HepG2 (cell line): Measurements from ENCODE around the gene KCND3. TPM values are rescaled to one million over a fixed set of nuclear protein-coding genes. Genes with fewer than 3 reads are reported as not detected.

Experiments
- ATAC-seq: fragments of 200-7000 bp; cut with Tn5 transposase; 3 replicates; pipeline ENCODE4 v1.9.1; 2020; ENCODE audit warnings: mild to moderate bottlenecking, moderate library complexity
- BruUV-seq: library from RNA; stranded (reverse); fragments of 400-500 nt; replicated peaks from 2 replicates; lab custom pipeline; 2021; lab: Mats Ljungman, UMichigan
- CTCF ChIA-PET: fragments of 300-600 bp; formaldehyde crosslinking; extraction: SDS; loops from one replicate; lab custom pipeline; 2021; ENCODE audit warnings: low total read pairs, inconsistent platforms, low intra/inter-chr PET ratio; lab: Yijun Ruan, JAX
- POLR2A ChIA-PET: fragments of 350-600 bp; sonication (Branson Sonifier 250); formaldehyde crosslinking; loops from one replicate; lab custom pipeline; 2020; ENCODE audit warnings: antibody characterized with exemption, inconsistent platforms; lab: Yijun Ruan, JAX
- DNase-seq: peaks from one replicate; pipeline ENCODE4 v3.0.0-alpha.2; 2015; ENCODE audit warnings: low spot score
- FAIRE-seq: peaks from 3 replicates; lab custom pipeline; 2011; peaks lifted over from hg19 to GRCh38; lab: Jason Lieb, UNC
- H2AFZ ChIP-seq: one replicate; pipeline ENCODE4 v1.6.1; 2011; ENCODE audit warnings: low read length, inconsistent platforms
- H3K27ac ChIP-seq: fragments of 300-600 bp; 3 replicates; pipeline ENCODE4 v1.8.0; 2011; ENCODE audit warnings: mixed run types, mild to moderate bottlenecking, mixed read lengths, low read length, inconsistent platforms; ENCODE audit not compliant: insufficient read depth; ENCODE audit errors: extremely low read length
- H3K27me3 ChIP-seq, 2 experiments: fragments of 200-600 bp in 1 of 2; 2 replicates in 1 of 2; 3 replicates in 1 of 2; pipeline versions ENCODE4 v1.6.0 to v1.8.0; 2011; ENCODE audit warnings: low read length in 2 of 2, mild to moderate bottlenecking in 2 of 2, moderate library complexity in 2 of 2, inconsistent platforms in 1 of 2; ENCODE audit not compliant: insufficient read depth in 2 of 2, control insufficient read depth in 1 of 2
- H3K36me3 ChIP-seq, 2 experiments: fragments of 200-600 bp in 1 of 2; replicated peaks in 1 of 2; 2 replicates in 1 of 2; 3 replicates in 1 of 2; pipeline versions ENCODE4 v1.5.1 to v1.8.0; 2011; ENCODE audit warnings: low read length in 2 of 2, inconsistent platforms in 1 of 2; ENCODE audit not compliant: insufficient read depth in 2 of 2, control insufficient read depth in 1 of 2
- H3K4me1 ChIP-seq: 2 replicates; pipeline ENCODE4 v1.5.1; 2012; ENCODE audit warnings: low read length, inconsistent platforms; ENCODE audit not compliant: insufficient read depth
- H3K4me2 ChIP-seq: 2 replicates; pipeline ENCODE4 v1.6.0; 2011; ENCODE audit warnings: low read depth, low read length, inconsistent platforms
- H3K4me3 ChIP-seq, 3 experiments: fragments of 200-600 bp in 1 of 3; sonication (generic), shearing (Covaris generic) in 1 of 3; replicated peaks in 1 of 3; 2 replicates each; pipeline ENCODE4 v1.5.1; 2011 to 2016; ENCODE audit warnings: low read length in 3 of 3, inconsistent platforms in 2 of 3, low read depth in 2 of 3, mild to moderate bottlenecking in 2 of 3, control low read depth in 1 of 3, mixed read lengths in 1 of 3; ENCODE audit not compliant: insufficient read depth in 1 of 3
- H3K79me2 ChIP-seq: one replicate; pipeline ENCODE4 v1.6.1; 2011; ENCODE audit warnings: low read length, inconsistent platforms; ENCODE audit not compliant: insufficient read depth
- H3K9ac ChIP-seq: 2 replicates; pipeline ENCODE4 v1.6.0; 2011; ENCODE audit warnings: mild to moderate bottlenecking, low read depth, low read length, inconsistent platforms; ENCODE audit not compliant: insufficient read depth
- H3K9me3 ChIP-seq: 2 replicates; pipeline ENCODE4 v1.5.1; 2012; ENCODE audit warnings: mild to moderate bottlenecking, low read length
- H4K20me1 ChIP-seq: 2 replicates; pipeline ENCODE4 v1.6.0; 2011; ENCODE audit warnings: inconsistent platforms, mild to moderate bottlenecking, low read length, moderate library complexity; ENCODE audit not compliant: insufficient read depth
- ZNF446 ChIP-seq: sonication (generic); formaldehyde crosslinking; IDR thresholded peaks from 2 replicates; pipeline ENCODE4 v1.5.0; 2020; ENCODE audit warnings: mild to moderate bottlenecking, missing genetic modification reagents
- WGBS: methylation state at CpG from one replicate; pipeline ENCODE4 v1.1.6; 2017; ENCODE audit warnings: low lambda C conversion rate; 5-methylcytosine and 5-hydroxymethylcytosine counted together
- in situ Hi-C: cut with HindIII; loops from 2 replicates; pipeline ENCODE4 v1.10.0; 2017; ENCODE audit warnings: low pct_unique_long_range_greater_than_20kb; ENCODE audit not compliant: extremely low pct_ligation_motif_present
- intact Hi-C: fragments of 100-400 bp; cut with micrococcal nuclease; formaldehyde crosslinking; loops from one replicate; pipeline ENCODE4 v1.10.0; 2022; ENCODE audit not compliant: unreplicated experiment
- polyA plus RNA-seq, 8 experiments: library from polyadenylated mRNA; depleted of rRNA in 3 of 8; stranded (reverse) in 7 of 8; unstranded in 1 of 8; fragments of >200 nt; fragmentation: Illumina TruSeq in 4 of 8; extraction: Trizol in 4 of 8; gene quantifications; 2 replicates each; pipeline versions ENCODE4 v1.2.1 to v1.2.3, GENCODE V29; 2011 to 2016; ENCODE audit warnings: low read depth in 4 of 8, missing spikeins in 1 of 8, mixed read lengths in 1 of 8; ENCODE audit not compliant: insufficient read depth in 1 of 8
- total RNA-seq, 5 experiments: library from RNA; depleted of rRNA; stranded (reverse); fragments of >200 nt; fragmentation: Illumina TruSeq; extraction: Trizol; gene quantifications; 2 replicates each; pipeline ENCODE4 v1.2.3, GENCODE V29; 2016; ENCODE audit warnings: low read depth in 1 of 5
- TF ChIP-seq, protein P1 (sequence below): sonication (generic); formaldehyde crosslinking; IDR thresholded peaks from 2 replicates; pipeline ENCODE4 v1.4.0; 2020; ENCODE audit warnings: missing genetic modification reagents
- TF ChIP-seq, protein P2 (sequence below): sonication (generic); formaldehyde crosslinking; conservative IDR thresholded peaks from 2 replicates; pipeline ENCODE4 v1.4.0; 2020; ENCODE audit warnings: missing genetic modification reagents
- TF ChIP-seq, protein P3 (sequence below): sonication (generic); formaldehyde crosslinking; IDR thresholded peaks from 2 replicates; pipeline ENCODE4 v1.4.0; 2020; ENCODE audit warnings: missing genetic modification reagents; ENCODE audit errors: not compliant biosample characterization

KCND3 gene
- total and polyA plus RNA-seq, 2 of the 13 experiments (the other 11 are each of a cell fraction or from before 2014, with no cell fraction given), result 0.04 TPM; not detected in 1

DNA sequence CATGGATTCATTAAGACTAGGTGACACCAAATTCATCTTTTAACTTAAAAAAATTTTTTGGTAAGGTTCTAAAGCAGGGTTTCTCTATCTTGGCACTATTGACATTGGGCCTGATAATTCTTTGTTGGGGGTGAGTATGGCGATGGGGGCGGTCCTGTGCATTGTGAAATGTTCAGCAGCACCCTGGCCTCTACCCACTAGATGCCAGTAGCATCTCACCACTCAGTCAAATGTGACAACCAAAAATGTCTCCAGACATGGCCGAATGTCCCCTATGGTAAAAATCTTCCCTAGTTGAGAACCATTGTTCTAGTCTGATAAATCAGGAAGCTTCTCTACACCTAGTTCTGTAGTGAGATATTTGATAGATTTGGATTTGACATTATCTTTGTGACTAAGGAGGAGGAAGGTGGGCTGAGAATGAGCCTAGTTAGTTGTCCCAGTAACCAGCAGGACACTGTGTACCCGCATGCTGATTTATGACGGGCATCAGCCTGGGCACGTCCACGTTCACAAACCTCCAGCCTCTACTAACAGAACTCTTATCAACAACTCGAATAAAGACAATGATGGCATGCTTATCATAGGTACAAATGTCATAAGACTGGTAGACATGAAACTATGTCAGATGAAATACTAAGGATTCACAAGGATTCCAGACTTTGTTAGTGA, 104.6 kb downstream of the KCND3 start:
- Histone ChIP-seq H4K20me1 (no peaks in the 10 kb centered on the region), H3K36me3 (no peaks in the 10 kb centered on the region), H3K4me3 (no peak overlapping the region), H2AFZ (no peak overlapping the region), H3K79me2 (no peaks in the 10 kb centered on the region), H3K9me3 (no peaks in the 10 kb centered on the region), H3K4me2 (no peak overlapping the region), H3K4me1 (peaks cover 10% of the 10 kb centered on the region; the same call in 1 of the 2 replicates), H3K27ac (no peak overlapping the region), H3K27me3 (peaks cover 0 to 17% of the 10 kb centered on the region in 2 experiments; a peak in 3 of 5 replicates), H3K9ac (no peak overlapping the region)
- TF ChIP-seq, protein P1, sequence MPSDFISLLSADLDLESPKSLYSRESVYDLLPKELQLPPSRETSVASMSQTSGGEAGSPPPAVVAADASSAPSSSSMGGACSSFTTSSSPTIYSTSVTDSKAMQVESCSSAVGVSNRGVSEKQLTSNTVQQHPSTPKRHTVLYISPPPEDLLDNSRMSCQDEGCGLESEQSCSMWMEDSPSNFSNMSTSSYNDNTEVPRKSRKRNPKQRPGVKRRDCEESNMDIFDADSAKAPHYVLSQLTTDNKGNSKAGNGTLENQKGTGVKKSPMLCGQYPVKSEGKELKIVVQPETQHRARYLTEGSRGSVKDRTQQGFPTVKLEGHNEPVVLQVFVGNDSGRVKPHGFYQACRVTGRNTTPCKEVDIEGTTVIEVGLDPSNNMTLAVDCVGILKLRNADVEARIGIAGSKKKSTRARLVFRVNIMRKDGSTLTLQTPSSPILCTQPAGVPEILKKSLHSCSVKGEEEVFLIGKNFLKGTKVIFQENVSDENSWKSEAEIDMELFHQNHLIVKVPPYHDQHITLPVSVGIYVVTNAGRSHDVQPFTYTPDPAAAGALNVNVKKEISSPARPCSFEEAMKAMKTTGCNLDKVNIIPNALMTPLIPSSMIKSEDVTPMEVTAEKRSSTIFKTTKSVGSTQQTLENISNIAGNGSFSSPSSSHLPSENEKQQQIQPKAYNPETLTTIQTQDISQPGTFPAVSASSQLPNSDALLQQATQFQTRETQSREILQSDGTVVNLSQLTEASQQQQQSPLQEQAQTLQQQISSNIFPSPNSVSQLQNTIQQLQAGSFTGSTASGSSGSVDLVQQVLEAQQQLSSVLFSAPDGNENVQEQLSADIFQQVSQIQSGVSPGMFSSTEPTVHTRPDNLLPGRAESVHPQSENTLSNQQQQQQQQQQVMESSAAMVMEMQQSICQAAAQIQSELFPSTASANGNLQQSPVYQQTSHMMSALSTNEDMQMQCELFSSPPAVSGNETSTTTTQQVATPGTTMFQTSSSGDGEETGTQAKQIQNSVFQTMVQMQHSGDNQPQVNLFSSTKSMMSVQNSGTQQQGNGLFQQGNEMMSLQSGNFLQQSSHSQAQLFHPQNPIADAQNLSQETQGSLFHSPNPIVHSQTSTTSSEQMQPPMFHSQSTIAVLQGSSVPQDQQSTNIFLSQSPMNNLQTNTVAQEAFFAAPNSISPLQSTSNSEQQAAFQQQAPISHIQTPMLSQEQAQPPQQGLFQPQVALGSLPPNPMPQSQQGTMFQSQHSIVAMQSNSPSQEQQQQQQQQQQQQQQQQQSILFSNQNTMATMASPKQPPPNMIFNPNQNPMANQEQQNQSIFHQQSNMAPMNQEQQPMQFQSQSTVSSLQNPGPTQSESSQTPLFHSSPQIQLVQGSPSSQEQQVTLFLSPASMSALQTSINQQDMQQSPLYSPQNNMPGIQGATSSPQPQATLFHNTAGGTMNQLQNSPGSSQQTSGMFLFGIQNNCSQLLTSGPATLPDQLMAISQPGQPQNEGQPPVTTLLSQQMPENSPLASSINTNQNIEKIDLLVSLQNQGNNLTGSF, result no peak
- TF ChIP-seq ZNF446 (CRISPR knock-in tag), result no peak
- TF ChIP-seq, protein P2, sequence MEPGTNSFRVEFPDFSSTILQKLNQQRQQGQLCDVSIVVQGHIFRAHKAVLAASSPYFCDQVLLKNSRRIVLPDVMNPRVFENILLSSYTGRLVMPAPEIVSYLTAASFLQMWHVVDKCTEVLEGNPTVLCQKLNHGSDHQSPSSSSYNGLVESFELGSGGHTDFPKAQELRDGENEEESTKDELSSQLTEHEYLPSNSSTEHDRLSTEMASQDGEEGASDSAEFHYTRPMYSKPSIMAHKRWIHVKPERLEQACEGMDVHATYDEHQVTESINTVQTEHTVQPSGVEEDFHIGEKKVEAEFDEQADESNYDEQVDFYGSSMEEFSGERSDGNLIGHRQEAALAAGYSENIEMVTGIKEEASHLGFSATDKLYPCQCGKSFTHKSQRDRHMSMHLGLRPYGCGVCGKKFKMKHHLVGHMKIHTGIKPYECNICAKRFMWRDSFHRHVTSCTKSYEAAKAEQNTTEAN (CRISPR knock-in tag), result no peak
- TF ChIP-seq, protein P3, sequence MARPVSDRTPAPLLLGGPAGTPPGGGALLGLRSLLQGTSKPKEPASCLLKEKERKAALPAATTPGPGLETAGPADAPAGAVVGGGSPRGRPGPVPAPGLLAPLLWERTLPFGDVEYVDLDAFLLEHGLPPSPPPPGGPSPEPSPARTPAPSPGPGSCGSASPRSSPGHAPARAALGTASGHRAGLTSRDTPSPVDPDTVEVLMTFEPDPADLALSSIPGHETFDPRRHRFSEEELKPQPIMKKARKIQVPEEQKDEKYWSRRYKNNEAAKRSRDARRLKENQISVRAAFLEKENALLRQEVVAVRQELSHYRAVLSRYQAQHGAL (CRISPR knock-in tag), result no peak
- no TSS peak for BruUV-seq
- no peak for FAIRE-seq
- CTCF ChIA-PET, result no interaction called here
- in situ Hi-C loops, result no loop called here
- POLR2A ChIA-PET, result no interaction called here
- 21% methylated on average over 8 of the region's 8 CpGs for WGBS
- no peak for DNase-seq
- ATAC-seq, result no peak
- intact Hi-C loops, result no loop called here
